Hematopoietic multipotent progenitor cell treated with erythropoietin and hydrocortisone succinate and interleukin-3 and kit ligand, for 17 days (in vitro differentiated cells): Measurements from ENCODE around the gene AMIGO2.
"Not testable (repeated sequence)": the region's sequence is repeated elsewhere in the genome, so short reads cannot be mapped to it uniquely, and the experiment has no call there.

Experiments used
- DNase-seq: peaks from one replicate; pipeline ENCODE4 v3.0.0-alpha.2; 2015; ENCODE audit warnings: low spot score

The AMIGO2 gene

GRCh38 chr12:47074757-47075156, 5.0 kb downstream of the AMIGO2 start:
- no peak for DNase-seq

- no peak for DNase-seq
Measured at GRCh38 chr12:47073951-47074350, 5.8 kb downstream of the AMIGO2 start.

GRCh38 chr12:47071241-47071852, 8.4 kb downstream of the AMIGO2 start:
- peak; percentile 32 for DNase-seq

GRCh38 chr12:47070310-47070709, 9.4 kb downstream of the AMIGO2 start:
- DNase-seq, result no peak

- no peak for DNase-seq
Measured at GRCh38 chr12:47068539-47068938, 11.2 kb downstream of the AMIGO2 start.

- no peak for DNase-seq
Measured at GRCh38 chr12:47067771-47068431, 11.9 kb downstream of the AMIGO2 start.

- no peak for DNase-seq
Measured at GRCh38 chr12:47067176-47067575, 12.6 kb downstream of the AMIGO2 start.

- DNase-seq, result no peak
Measured at GRCh38 chr12:47066278-47067025, 13.3 kb downstream of the AMIGO2 start.

- no peak for DNase-seq
Measured at GRCh38 chr12:47065546-47065945, 14.2 kb downstream of the AMIGO2 start.

GRCh38 chr12:47058640-47059039, 21.1 kb downstream of the AMIGO2 start:
- not testable (repeated sequence) for DNase-seq

- DNase-seq, result not testable (repeated sequence)
Measured at GRCh38 chr12:47056944-47057343, 22.8 kb downstream of the AMIGO2 start.

- DNase-seq, result not testable (repeated sequence)
Measured at GRCh38 chr12:47055856-47056255, 23.9 kb downstream of the AMIGO2 start.

- DNase-seq, result no peak
Measured at GRCh38 chr12:47054659-47055058, 25.1 kb downstream of the AMIGO2 start.

GRCh38 chr12:47053961-47054360, 25.8 kb downstream of the AMIGO2 start:
- DNase-seq, result no peak

GRCh38 chr12:47052274-47052673, 27.5 kb downstream of the AMIGO2 start:
- no peak for DNase-seq

- not testable (repeated sequence) for DNase-seq
Measured at GRCh38 chr12:47051291-47051690, 28.5 kb downstream of the AMIGO2 start.

- DNase-seq, result no peak
Measured at GRCh38 chr12:47048541-47048940, 31.2 kb downstream of the AMIGO2 start.

GRCh38 chr12:47041327-47041726, 38.4 kb downstream of the AMIGO2 start:
- DNase-seq, result no peak

- no peak for DNase-seq
Measured at GRCh38 chr12:47039756-47040155, 40.0 kb downstream of the AMIGO2 start.

- no peak for DNase-seq
Measured at GRCh38 chr12:47039079-47039478, 40.7 kb downstream of the AMIGO2 start.

GRCh38 chr12:47038270-47038748, 41.5 kb downstream of the AMIGO2 start:
- no peak for DNase-seq

- no peak for DNase-seq
Measured at GRCh38 chr12:47035484-47035883, 44.3 kb downstream of the AMIGO2 start.

GRCh38 chr12:47034661-47035060, 45.1 kb downstream of the AMIGO2 start:
- no peak for DNase-seq
